ENCODE results near the gene CREB5. TPM values are rescaled to one million over a fixed set of nuclear protein-coding genes. Genes with fewer than 3 reads are reported as not detected.

CREB5 gene
- total RNA-seq, 4 donors from 2014 or later, result 0.90 to 10.1 (median 4.9) TPM

DNA sequence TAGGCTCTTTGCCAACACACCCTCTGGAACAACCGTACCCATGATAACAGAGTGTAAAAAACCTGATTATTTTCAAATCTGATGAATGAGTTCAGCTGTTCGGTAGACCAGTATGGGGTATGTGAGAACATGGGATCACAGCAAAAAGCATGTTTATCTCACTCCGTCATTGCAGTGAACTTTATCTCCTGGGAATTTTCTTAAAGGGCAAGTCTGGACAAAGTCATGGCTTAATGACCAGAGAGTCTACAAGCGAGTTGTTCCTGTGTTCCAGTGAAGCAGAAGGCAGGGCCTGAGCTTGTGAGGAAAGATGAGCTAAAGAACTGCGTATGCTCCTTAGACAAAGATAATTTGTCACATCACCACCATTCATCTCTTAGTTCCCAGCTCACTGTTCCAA lies 326.1 kb downstream of the CREB5 start:
- TF ChIP-seq POLR2A (IDR thresholded peaks at IDR 0.05), result no peak
- TF ChIP-seq, protein P1, sequence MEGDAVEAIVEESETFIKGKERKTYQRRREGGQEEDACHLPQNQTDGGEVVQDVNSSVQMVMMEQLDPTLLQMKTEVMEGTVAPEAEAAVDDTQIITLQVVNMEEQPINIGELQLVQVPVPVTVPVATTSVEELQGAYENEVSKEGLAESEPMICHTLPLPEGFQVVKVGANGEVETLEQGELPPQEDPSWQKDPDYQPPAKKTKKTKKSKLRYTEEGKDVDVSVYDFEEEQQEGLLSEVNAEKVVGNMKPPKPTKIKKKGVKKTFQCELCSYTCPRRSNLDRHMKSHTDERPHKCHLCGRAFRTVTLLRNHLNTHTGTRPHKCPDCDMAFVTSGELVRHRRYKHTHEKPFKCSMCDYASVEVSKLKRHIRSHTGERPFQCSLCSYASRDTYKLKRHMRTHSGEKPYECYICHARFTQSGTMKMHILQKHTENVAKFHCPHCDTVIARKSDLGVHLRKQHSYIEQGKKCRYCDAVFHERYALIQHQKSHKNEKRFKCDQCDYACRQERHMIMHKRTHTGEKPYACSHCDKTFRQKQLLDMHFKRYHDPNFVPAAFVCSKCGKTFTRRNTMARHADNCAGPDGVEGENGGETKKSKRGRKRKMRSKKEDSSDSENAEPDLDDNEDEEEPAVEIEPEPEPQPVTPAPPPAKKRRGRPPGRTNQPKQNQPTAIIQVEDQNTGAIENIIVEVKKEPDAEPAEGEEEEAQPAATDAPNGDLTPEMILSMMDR (IDR thresholded peaks at IDR 0.05 in 4 of 5, conservative IDR thresholded peaks at IDR 0.05 in 1 of 5), result no peak
- ATAC-seq (peak in 1 of 2 donors; percentile 40), DNase-seq (no peak)
- Histone ChIP-seq H3K4me1 (peaks cover 6 to 9% of the 10 kb centered on the region in 2 donors), H3K9me3 (no peaks in the 10 kb centered on the region), H3K27ac (peak overlapping the region in 1 of 4 donors; percentile 0), H3K4me3 (no peak overlapping the region), H3K36me3 (no peaks in the 10 kb centered on the region), H3K27me3 (no peaks in the 10 kb centered on the region)
- in situ Hi-C loops (cut with MboI; ENCODE audit: low sequenced_read_pairs in 4 of 4), result no loop called here
- intact Hi-C loops (cut with DNase I; ENCODE audit: low total_unique reads), result no loop called here

DNA sequence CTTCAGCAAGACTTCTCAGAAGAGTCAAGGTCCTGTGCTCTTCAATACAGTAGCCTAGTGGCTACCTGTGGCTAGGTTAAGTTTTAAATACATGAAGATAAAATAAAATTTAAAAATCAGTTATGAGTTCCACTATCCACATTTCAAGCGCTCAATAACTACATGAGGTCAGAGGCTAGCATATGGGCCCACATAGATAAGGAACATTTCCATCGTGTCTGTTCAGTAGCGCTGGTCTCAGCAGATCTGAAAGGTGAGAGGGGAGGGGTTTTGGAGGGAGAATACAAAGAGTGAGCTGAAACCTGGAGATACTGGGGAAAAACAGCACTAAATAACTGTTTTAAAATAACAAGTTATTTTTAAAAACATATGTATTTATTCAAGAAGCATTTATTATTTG lies 326.8 kb downstream of the CREB5 start:
- Histone ChIP-seq H3K27me3 (no peaks in the 10 kb centered on the region), H3K27ac (no peak overlapping the region), H3K4me1 (peaks cover 0 to 3% of the 10 kb centered on the region in 2 donors), H3K9me3 (no peaks in the 10 kb centered on the region), H3K4me3 (no peak overlapping the region), H3K36me3 (no peaks in the 10 kb centered on the region)
- ATAC-seq, result no peak
- no peak for DNase-seq
- intact Hi-C loops (cut with DNase I; ENCODE audit: low total_unique reads) (no loop called here), in situ Hi-C loops (cut with MboI; ENCODE audit: low sequenced_read_pairs in 4 of 4) (no loop called here)
- TF ChIP-seq POLR2A (IDR thresholded peaks at IDR 0.05), result no peak
- TF ChIP-seq, protein P1 (IDR thresholded peaks at IDR 0.05 in 4 of 5, conservative IDR thresholded peaks at IDR 0.05 in 1 of 5), result no peak

DNA sequence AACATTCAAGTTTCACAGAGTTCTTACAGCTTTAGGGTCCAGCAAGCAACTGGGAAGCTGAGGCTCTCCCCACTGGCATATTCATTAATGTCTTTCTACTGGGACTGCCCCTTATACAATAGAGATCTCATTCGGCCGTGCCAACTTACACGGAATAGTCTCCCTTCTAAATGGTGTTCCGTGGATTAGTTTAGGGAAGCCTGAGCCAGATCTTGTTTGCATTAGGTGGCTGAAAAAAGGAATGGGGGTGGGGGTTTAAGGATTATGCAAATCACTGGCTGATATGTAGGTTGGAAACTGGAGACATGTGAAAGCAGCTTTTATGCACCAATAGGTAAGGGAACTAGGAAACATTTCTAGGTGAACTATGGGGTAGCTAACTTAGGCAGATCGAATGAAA lies 327.5 kb downstream of the CREB5 start:
- no peak overlapping the region for H3K27ac ChIP-seq
- no peaks in the 10 kb centered on the region for H3K27me3 ChIP-seq
- H3K9me3 ChIP-seq, result no peaks in the 10 kb centered on the region
- no peak overlapping the region for H3K4me3 ChIP-seq
- DNase-seq (no peak), ATAC-seq (no peak)
- intact Hi-C loops (cut with DNase I; ENCODE audit: low total_unique reads) (loop anchor here (10.0 kb wide), 1 partner anchor 115 kb away; no protein-coding TSS in a partner anchor), in situ Hi-C loops (cut with MboI; ENCODE audit: low sequenced_read_pairs in 4 of 4) (no loop called here)
- H3K4me1 ChIP-seq, result peaks cover 3 to 6% of the 10 kb centered on the region in 2 donors
- H3K36me3 ChIP-seq, result no peaks in the 10 kb centered on the region
- TF ChIP-seq POLR2A (IDR thresholded peaks at IDR 0.05), result no peak
- TF ChIP-seq, protein P1 (IDR thresholded peaks at IDR 0.05 in 4 of 5, conservative IDR thresholded peaks at IDR 0.05 in 1 of 5), result no peak

DNA sequence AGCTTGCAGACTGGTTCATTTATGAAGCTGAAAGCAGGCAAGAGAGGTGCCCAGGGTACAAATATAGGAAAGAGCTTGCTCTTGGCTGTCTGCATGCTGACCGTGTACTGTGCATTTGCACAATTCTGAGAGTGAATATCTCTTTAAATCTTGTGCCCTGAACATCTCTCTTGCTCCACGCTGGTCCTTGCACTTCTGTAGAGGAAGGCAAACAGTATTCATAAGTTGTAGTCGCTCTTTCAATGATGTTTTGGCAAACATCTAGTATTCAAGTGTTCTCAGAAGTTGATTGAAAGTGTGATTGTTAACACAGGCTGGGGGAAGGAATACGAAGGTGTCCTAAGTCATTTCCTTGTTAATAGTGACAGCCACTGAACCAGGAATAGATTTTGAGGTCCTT lies 332.6 kb downstream of the CREB5 start:
- Histone ChIP-seq H3K36me3 (no peaks in the 10 kb centered on the region), H3K27me3 (no peaks in the 10 kb centered on the region), H3K4me1 (peaks cover 43 to 50% of the 10 kb centered on the region in 2 donors), H3K27ac (peak overlapping the region; percentile 62 to 76 (median 72)), H3K9me3 (no peaks in the 10 kb centered on the region), H3K4me3 (no peak overlapping the region)
- no peak for DNase-seq
- intact Hi-C loops (cut with DNase I; ENCODE audit: low total_unique reads) (loop anchor here (10.0 kb wide), 1 partner anchor 120 kb away; no protein-coding TSS in a partner anchor), in situ Hi-C loops (cut with MboI; ENCODE audit: low sequenced_read_pairs in 4 of 4) (no loop called here)
- TF ChIP-seq, protein P1 (IDR thresholded peaks at IDR 0.05 in 4 of 5, conservative IDR thresholded peaks at IDR 0.05 in 1 of 5), result no peak
- TF ChIP-seq POLR2A (IDR thresholded peaks at IDR 0.05), result no peak
- peak in 1 of 2 donors; percentile 9 for ATAC-seq

DNA sequence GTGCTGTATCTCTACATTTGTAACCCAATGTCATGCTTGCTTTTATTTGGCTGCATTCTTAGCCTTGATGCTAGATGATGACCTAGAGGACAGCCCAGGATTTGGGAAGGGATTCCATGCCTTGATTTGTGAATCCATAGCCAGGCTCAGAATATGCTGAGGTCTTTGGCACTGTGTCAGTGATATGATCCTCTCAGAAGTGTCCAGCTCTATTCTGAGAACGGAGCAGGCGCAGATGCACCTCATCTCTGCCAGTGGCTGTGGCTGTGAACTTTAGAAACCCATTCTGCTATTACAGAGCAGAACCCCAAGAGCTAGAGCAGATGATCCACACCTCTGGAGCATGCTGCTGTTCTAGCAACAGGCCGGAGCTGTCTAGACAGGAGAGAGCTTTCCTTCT lies 333.0 kb downstream of the CREB5 start:
- ATAC-seq (peak; percentile 81 to 88), DNase-seq (peak in 1 of 2 donors; percentile 57)
- no peaks in the 10 kb centered on the region for H3K9me3 ChIP-seq
- in situ Hi-C loops (cut with MboI; ENCODE audit: low sequenced_read_pairs in 4 of 4), result no loop called here
- H3K36me3 ChIP-seq, result no peaks in the 10 kb centered on the region
- peak overlapping the region in 2 of 4 donors; percentile 15 to 16 for H3K4me3 ChIP-seq
- peak overlapping the region; percentile 62 to 76 (median 72) for H3K27ac ChIP-seq
- H3K4me1 ChIP-seq, result peaks cover 41 to 54% of the 10 kb centered on the region in 2 donors
- no peak for TF ChIP-seq POLR2A (IDR thresholded peaks at IDR 0.05)
- TF ChIP-seq, protein P1 (IDR thresholded peaks at IDR 0.05 in 4 of 5, conservative IDR thresholded peaks at IDR 0.05 in 1 of 5), result no peak
- intact Hi-C loops (cut with DNase I; ENCODE audit: low total_unique reads), result loop anchor here (10.0 kb wide), 1 partner anchor 121 kb away; no protein-coding TSS in a partner anchor
- no peaks in the 10 kb centered on the region for H3K27me3 ChIP-seq

Measured in gastrocnemius medialis (tissue), 4 donors.